ENCODE data around the gene SUGP2. TPM values are rescaled to one million over a fixed set of nuclear protein-coding genes. Genes with fewer than 3 reads are reported as not detected.

SUGP2 gene
- total RNA-seq, 1 donor, result 57.4 TPM

GRCh38 chr19:19006213-19006612 is 27.1 kb downstream of the SUGP2 start:
- H3K4me3 ChIP-seq (ENCODE audit: low read depth, low read length), result no peak overlapping the region
- DNase-seq (ENCODE audit: low read depth), result no peak
- no peak for TF ChIP-seq CTCF (IDR thresholded peaks at IDR 0.05; ENCODE audit: insufficient read depth, low read depth, low read length)

- H3K4me3 ChIP-seq (ENCODE audit: low read depth, low read length), result no peak overlapping the region
- DNase-seq (ENCODE audit: low read depth), result no peak
- TF ChIP-seq CTCF (IDR thresholded peaks at IDR 0.05; ENCODE audit: insufficient read depth, low read depth, low read length), result no peak
These were observed 29.2 kb downstream of the SUGP2 start for GRCh38 chr19:19004144-19004543.

GRCh38 chr19:18999896-19000620 is 33.3 kb downstream of the SUGP2 start:
- TF ChIP-seq CTCF (IDR thresholded peaks at IDR 0.05; ENCODE audit: insufficient read depth, low read depth, low read length), result peak; percentile 31
- no peak overlapping the region for H3K4me3 ChIP-seq (ENCODE audit: low read depth, low read length)
- peak; percentile 13 for DNase-seq (ENCODE audit: low read depth)

- no peak overlapping the region for H3K4me3 ChIP-seq (ENCODE audit: low read depth, low read length)
- TF ChIP-seq CTCF (IDR thresholded peaks at IDR 0.05; ENCODE audit: insufficient read depth, low read depth, low read length), result no peak
- peak; percentile 19 for DNase-seq (ENCODE audit: low read depth)
These were observed 34.1 kb downstream of the SUGP2 start for GRCh38 chr19:18999016-18999758.

- no peak overlapping the region for H3K4me3 ChIP-seq (ENCODE audit: low read depth, low read length)
- DNase-seq (ENCODE audit: low read depth), result no peak
- no peak for TF ChIP-seq CTCF (IDR thresholded peaks at IDR 0.05; ENCODE audit: insufficient read depth, low read depth, low read length)
These were observed 35.0 kb downstream of the SUGP2 start for GRCh38 chr19:18998276-18998675.

- H3K4me3 ChIP-seq (ENCODE audit: low read depth, low read length), result no peak overlapping the region
- TF ChIP-seq CTCF (IDR thresholded peaks at IDR 0.05; ENCODE audit: insufficient read depth, low read depth, low read length), result no peak
These were observed 36.4 kb downstream of the SUGP2 start for GRCh38 chr19:18996796-18997394.

More at GRCh38 chr19:18996796-18997394, 36.4 kb downstream of the SUGP2 start:
- DNase-seq (ENCODE audit: low read depth), result no peak
